Measurements from ENCODE around the gene ACKR1.

Gene ACKR1

GRCh38 chr1:159212596-159212995 lies 7.9 kb downstream of the ACKR1 start:
- no peak for DNase-seq (ENCODE audit: low read depth in 1 of 2, low spot score in 1 of 2)
- in situ Hi-C loops (cut with HindIII; ENCODE audit: low pct_unique_long_range_greater_than_20kb, low sequenced_read_pairs): no loop called here
- TF ChIP-seq JUND (IDR thresholded peaks at IDR 0.05; ENCODE audit: low read depth): no peak

GRCh38 chr1:159214149-159214760 lies 9.6 kb downstream of the ACKR1 start:
- TF ChIP-seq JUND (IDR thresholded peaks at IDR 0.05; ENCODE audit: low read depth): no peak
- peak; percentile 63 to 67 for DNase-seq (ENCODE audit: low read depth in 1 of 2, low spot score in 1 of 2)
- in situ Hi-C loops (cut with HindIII; ENCODE audit: low pct_unique_long_range_greater_than_20kb, low sequenced_read_pairs): no loop called here

- no peak for TF ChIP-seq JUND (IDR thresholded peaks at IDR 0.05; ENCODE audit: low read depth)
- in situ Hi-C loops (cut with HindIII; ENCODE audit: low pct_unique_long_range_greater_than_20kb, low sequenced_read_pairs): no loop called here
- DNase-seq (ENCODE audit: low read depth in 1 of 2, low spot score in 1 of 2): no peak
Observed at GRCh38 chr1:159218649-159219636, 14.3 kb downstream of the ACKR1 start.

GRCh38 chr1:159222075-159222865 lies 17.6 kb downstream of the ACKR1 start:
- in situ Hi-C loops (cut with HindIII; ENCODE audit: low pct_unique_long_range_greater_than_20kb, low sequenced_read_pairs): no loop called here

GRCh38 chr1:159223004-159223403 lies 18.3 kb downstream of the ACKR1 start:
- no peak for TF ChIP-seq JUND (IDR thresholded peaks at IDR 0.05; ENCODE audit: low read depth)
- in situ Hi-C loops (cut with HindIII; ENCODE audit: low pct_unique_long_range_greater_than_20kb, low sequenced_read_pairs): no loop called here
- DNase-seq (ENCODE audit: low read depth in 1 of 2, low spot score in 1 of 2): no peak

More at GRCh38 chr1:159222075-159222865, 17.6 kb downstream of the ACKR1 start:
- TF ChIP-seq JUND (IDR thresholded peaks at IDR 0.05; ENCODE audit: low read depth): no peak
- no peak for DNase-seq (ENCODE audit: low read depth in 1 of 2, low spot score in 1 of 2)

GRCh38 chr1:159228554-159228953 lies 23.9 kb downstream of the ACKR1 start:
- no peak for TF ChIP-seq JUND (IDR thresholded peaks at IDR 0.05; ENCODE audit: low read depth)
- in situ Hi-C loops (cut with HindIII; ENCODE audit: low pct_unique_long_range_greater_than_20kb, low sequenced_read_pairs): no loop called here
- no peak for DNase-seq (ENCODE audit: low read depth in 1 of 2, low spot score in 1 of 2)

- no peak for DNase-seq (ENCODE audit: low read depth in 1 of 2, low spot score in 1 of 2)
Observed at GRCh38 chr1:159229260-159229885, 24.7 kb downstream of the ACKR1 start.

GRCh38 chr1:159229896-159230295 lies 25.2 kb downstream of the ACKR1 start:
- in situ Hi-C loops (cut with HindIII; ENCODE audit: low pct_unique_long_range_greater_than_20kb, low sequenced_read_pairs): no loop called here

More at GRCh38 chr1:159229260-159229885, 24.7 kb downstream of the ACKR1 start:
- in situ Hi-C loops (cut with HindIII; ENCODE audit: low pct_unique_long_range_greater_than_20kb, low sequenced_read_pairs): no loop called here
- TF ChIP-seq JUND (IDR thresholded peaks at IDR 0.05; ENCODE audit: low read depth): no peak

GRCh38 chr1:159239551-159240220 lies 35.0 kb downstream of the ACKR1 start:
- in situ Hi-C loops (cut with HindIII; ENCODE audit: low pct_unique_long_range_greater_than_20kb, low sequenced_read_pairs): no loop called here

More at GRCh38 chr1:159229896-159230295, 25.2 kb downstream of the ACKR1 start:
- no peak for DNase-seq (ENCODE audit: low read depth in 1 of 2, low spot score in 1 of 2)
- no peak for TF ChIP-seq JUND (IDR thresholded peaks at IDR 0.05; ENCODE audit: low read depth)

GRCh38 chr1:159247266-159247665 lies 42.6 kb downstream of the ACKR1 start:
- TF ChIP-seq JUND (IDR thresholded peaks at IDR 0.05; ENCODE audit: low read depth): no peak
- no peak for DNase-seq (ENCODE audit: low read depth in 1 of 2, low spot score in 1 of 2)
- in situ Hi-C loops (cut with HindIII; ENCODE audit: low pct_unique_long_range_greater_than_20kb, low sequenced_read_pairs): no loop called here

More at GRCh38 chr1:159239551-159240220, 35.0 kb downstream of the ACKR1 start:
- DNase-seq (ENCODE audit: low read depth in 1 of 2, low spot score in 1 of 2): no peak
- no peak for TF ChIP-seq JUND (IDR thresholded peaks at IDR 0.05; ENCODE audit: low read depth)

- no peak for TF ChIP-seq JUND (IDR thresholded peaks at IDR 0.05; ENCODE audit: low read depth)
- in situ Hi-C loops (cut with HindIII; ENCODE audit: low pct_unique_long_range_greater_than_20kb, low sequenced_read_pairs): no loop called here
- DNase-seq (ENCODE audit: low read depth in 1 of 2, low spot score in 1 of 2): no peak
Observed at GRCh38 chr1:159248311-159248710, 43.6 kb downstream of the ACKR1 start.
